Choroid plexus epithelial cell (primary cell): ENCODE results near the gene SGMS2.

ENCODE experiments used
- DNase-seq: peaks from one replicate; pipeline ENCODE4 v3.0.0-alpha.2; 2010; ENCODE audit warnings: low read depth
- H3K4me3 ChIP-seq: 2 replicates; pipeline ENCODE4 v1.5.1; 2011; ENCODE audit warnings: low read depth, mild to moderate bottlenecking, control low read depth, low read length, moderate library complexity
- CTCF ChIP-seq: conservative IDR thresholded peaks from 2 replicates; pipeline ENCODE4 v1.5.1; 2011; ENCODE audit warnings: low read depth, mild to moderate bottlenecking, control low read depth, inconsistent platforms, low read length, moderate library complexity

Gene SGMS2

DNA sequence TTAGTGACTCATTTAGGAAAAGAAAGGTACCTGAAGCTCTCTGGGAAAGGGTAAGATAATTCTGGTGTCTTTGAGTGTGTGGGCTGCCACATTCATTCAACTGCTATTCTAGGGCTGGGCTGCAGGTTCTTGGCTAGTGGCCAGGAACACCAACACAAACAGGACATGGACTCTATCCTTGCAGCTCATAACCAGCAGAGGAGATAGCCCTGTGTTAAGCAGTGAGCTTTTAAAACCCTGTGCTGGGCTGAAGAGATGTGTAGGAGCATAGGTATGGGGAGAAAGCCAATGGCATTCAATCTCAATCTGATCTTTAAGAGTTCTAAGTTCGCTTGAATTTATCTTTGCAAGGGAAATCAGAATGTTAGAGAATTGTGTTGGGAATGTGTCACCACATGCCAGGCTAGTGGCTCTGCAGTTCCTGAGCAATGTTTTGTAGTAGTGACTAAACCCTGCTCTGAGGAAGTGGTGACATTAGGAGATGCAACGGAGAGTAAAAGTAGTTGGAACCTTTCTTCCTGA lies 39.2 kb downstream of the SGMS2 start:
- DNase-seq: peak; percentile 69
- TF ChIP-seq CTCF: no peak
- no peak overlapping the region for H3K4me3 ChIP-seq

DNA sequence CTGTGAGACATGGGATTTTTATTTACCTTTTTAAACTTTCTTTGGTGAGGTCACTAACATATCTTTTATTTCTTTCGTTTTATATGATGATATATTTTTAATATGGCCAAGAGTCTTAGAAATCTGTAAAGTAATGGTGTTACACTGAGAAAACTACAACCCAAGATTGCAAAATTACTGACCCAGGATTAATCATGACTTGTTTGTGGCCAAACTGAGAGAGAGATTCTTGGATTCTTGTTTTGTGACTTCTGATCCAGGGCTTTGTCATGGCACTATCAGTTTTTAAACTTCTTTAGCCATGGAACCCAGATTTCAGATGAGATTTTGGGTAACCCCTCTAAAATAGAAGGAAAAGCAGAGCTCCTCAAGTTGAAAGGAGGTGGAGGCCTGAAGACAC lies 42.0 kb downstream of the SGMS2 start:
- DNase-seq: no peak
- H3K4me3 ChIP-seq: no peak overlapping the region
- no peak for TF ChIP-seq CTCF

GRCh38 chr4:107870236-107870635 lies 45.5 kb downstream of the SGMS2 start:
- TF ChIP-seq CTCF: no peak
- H3K4me3 ChIP-seq: no peak overlapping the region

DNA sequence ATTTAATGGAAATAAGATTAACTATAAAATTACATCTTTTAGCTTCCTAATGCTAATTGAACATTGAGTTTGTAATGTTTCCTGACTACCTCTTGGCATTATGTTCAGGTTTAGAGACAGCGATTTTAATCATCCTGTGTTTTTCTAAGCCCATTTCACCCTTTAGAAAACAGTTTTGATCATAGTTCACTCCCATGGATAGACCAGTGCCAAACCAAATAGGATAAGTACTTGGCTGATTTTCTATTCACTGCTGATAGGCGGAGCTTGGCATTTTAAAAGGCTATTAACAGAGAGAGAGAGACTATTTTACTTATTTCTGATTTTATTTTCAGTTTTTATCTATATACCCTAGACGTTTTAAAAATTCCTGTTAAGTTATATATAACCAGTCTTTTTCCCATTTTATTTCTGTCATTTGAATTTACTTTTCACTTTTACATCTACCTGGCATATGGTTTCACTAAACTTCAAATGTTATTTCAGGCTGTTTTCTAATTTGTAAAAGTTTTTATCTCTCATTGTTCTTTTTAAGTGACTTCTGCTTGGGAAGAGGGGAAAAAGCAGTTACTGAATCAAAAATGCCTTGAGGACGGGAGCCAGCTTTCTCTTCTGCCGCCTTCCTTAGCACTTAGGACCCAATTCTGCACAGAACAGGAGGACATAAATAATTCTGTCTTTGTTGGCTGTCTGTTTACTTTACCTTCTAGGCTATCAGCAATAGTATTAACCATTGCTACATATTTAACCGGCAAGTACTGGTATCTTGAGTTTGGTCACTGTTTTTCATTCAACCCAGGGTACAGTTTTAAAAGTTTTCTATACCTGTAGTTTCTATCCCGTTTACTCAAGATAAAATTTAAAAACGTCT lies 46.4 kb downstream of the SGMS2 start:
- DNase-seq: peak; percentile 46
- no peak for TF ChIP-seq CTCF
- H3K4me3 ChIP-seq: peak overlapping the region; percentile 38

More at GRCh38 chr4:107870236-107870635, 45.5 kb downstream of the SGMS2 start:
- no peak for DNase-seq

- no peak for DNase-seq
- TF ChIP-seq CTCF: no peak
- H3K4me3 ChIP-seq: no peak overlapping the region
Measured at GRCh38 chr4:107874024-107874423, 49.3 kb downstream of the SGMS2 start.

- no peak for TF ChIP-seq CTCF
- DNase-seq: no peak
- no peak overlapping the region for H3K4me3 ChIP-seq
Measured at GRCh38 chr4:107876099-107876498, 51.4 kb downstream of the SGMS2 start.

DNA sequence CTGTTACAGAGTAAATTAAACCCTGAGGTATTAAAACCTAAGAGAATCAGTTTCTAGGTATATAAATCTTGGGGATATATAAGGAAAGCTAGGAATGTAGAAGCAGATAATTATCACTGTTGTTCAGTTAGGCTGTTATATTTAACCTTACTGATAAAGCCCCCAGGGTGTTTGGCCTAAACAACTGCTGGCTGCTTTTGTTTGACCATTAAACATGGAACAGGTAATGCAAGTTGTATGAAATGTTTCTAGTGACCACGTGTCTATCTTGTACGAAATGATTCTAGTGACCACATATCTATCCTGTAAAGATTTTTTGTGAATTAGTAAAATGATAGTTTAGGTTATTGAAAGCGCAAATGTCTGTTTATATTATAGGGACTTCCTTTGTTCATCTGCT lies 52.6 kb downstream of the SGMS2 start:
- no peak for TF ChIP-seq CTCF

More for the DNA sequence above, 52.6 kb downstream of the SGMS2 start:
- no peak for DNase-seq
- no peak overlapping the region for H3K4me3 ChIP-seq
